HepG2 (cell line): ENCODE measurements around the gene GALNT10. TPM values are rescaled to one million over a fixed set of nuclear protein-coding genes. Genes with fewer than 3 reads are reported as not detected.

Experiments used
- ATAC-seq: fragments of 200-7000 bp; cut with Tn5 transposase; 3 replicates; pipeline ENCODE4 v1.9.1; 2020; ENCODE audit warnings: mild to moderate bottlenecking, moderate library complexity
- BruUV-seq: library from RNA; stranded (reverse); fragments of 400-500 nt; replicated peaks from 2 replicates; lab custom pipeline; 2021; lab: Mats Ljungman, UMichigan
- CTCF ChIA-PET: fragments of 300-600 bp; formaldehyde crosslinking; extraction: SDS; loops from one replicate; lab custom pipeline; 2021; ENCODE audit warnings: low total read pairs, inconsistent platforms, low intra/inter-chr PET ratio; lab: Yijun Ruan, JAX
- POLR2A ChIA-PET: fragments of 350-600 bp; sonication (Branson Sonifier 250); formaldehyde crosslinking; loops from one replicate; lab custom pipeline; 2020; ENCODE audit warnings: antibody characterized with exemption, inconsistent platforms; lab: Yijun Ruan, JAX
- DNase-seq: peaks from one replicate; pipeline ENCODE4 v3.0.0-alpha.2; 2015; ENCODE audit warnings: low spot score
- FAIRE-seq: peaks from 3 replicates; lab custom pipeline; 2011; peaks lifted over from hg19 to GRCh38; lab: Jason Lieb, UNC
- H2AFZ ChIP-seq: one replicate; pipeline ENCODE4 v1.6.1; 2011; ENCODE audit warnings: low read length, inconsistent platforms
- H3K27ac ChIP-seq: fragments of 300-600 bp; 3 replicates; pipeline ENCODE4 v1.8.0; 2011; ENCODE audit warnings: mixed run types, mild to moderate bottlenecking, mixed read lengths, low read length, inconsistent platforms; ENCODE audit not compliant: insufficient read depth; ENCODE audit errors: extremely low read length
- H3K27me3 ChIP-seq, 2 experiments: fragments of 200-600 bp in 1 of 2; 2 replicates in 1 of 2; 3 replicates in 1 of 2; pipeline versions ENCODE4 v1.6.0 to v1.8.0; 2011; ENCODE audit warnings: low read length in 2 of 2, mild to moderate bottlenecking in 2 of 2, moderate library complexity in 2 of 2, inconsistent platforms in 1 of 2; ENCODE audit not compliant: insufficient read depth in 2 of 2, control insufficient read depth in 1 of 2
- H3K36me3 ChIP-seq, 2 experiments: fragments of 200-600 bp in 1 of 2; replicated peaks in 1 of 2; 2 replicates in 1 of 2; 3 replicates in 1 of 2; pipeline versions ENCODE4 v1.5.1 to v1.8.0; 2011; ENCODE audit warnings: low read length in 2 of 2, inconsistent platforms in 1 of 2; ENCODE audit not compliant: insufficient read depth in 2 of 2, control insufficient read depth in 1 of 2
- H3K4me1 ChIP-seq: 2 replicates; pipeline ENCODE4 v1.5.1; 2012; ENCODE audit warnings: low read length, inconsistent platforms; ENCODE audit not compliant: insufficient read depth
- H3K4me2 ChIP-seq: 2 replicates; pipeline ENCODE4 v1.6.0; 2011; ENCODE audit warnings: low read depth, low read length, inconsistent platforms
- H3K4me3 ChIP-seq, 3 experiments: fragments of 200-600 bp in 1 of 3; sonication (generic), shearing (Covaris generic) in 1 of 3; replicated peaks in 1 of 3; 2 replicates each; pipeline ENCODE4 v1.5.1; 2011 to 2016; ENCODE audit warnings: low read length in 3 of 3, inconsistent platforms in 2 of 3, low read depth in 2 of 3, mild to moderate bottlenecking in 2 of 3, control low read depth in 1 of 3, mixed read lengths in 1 of 3; ENCODE audit not compliant: insufficient read depth in 1 of 3
- H3K79me2 ChIP-seq: one replicate; pipeline ENCODE4 v1.6.1; 2011; ENCODE audit warnings: low read length, inconsistent platforms; ENCODE audit not compliant: insufficient read depth
- H3K9ac ChIP-seq: 2 replicates; pipeline ENCODE4 v1.6.0; 2011; ENCODE audit warnings: mild to moderate bottlenecking, low read depth, low read length, inconsistent platforms; ENCODE audit not compliant: insufficient read depth
- H3K9me3 ChIP-seq: 2 replicates; pipeline ENCODE4 v1.5.1; 2012; ENCODE audit warnings: mild to moderate bottlenecking, low read length
- H4K20me1 ChIP-seq: 2 replicates; pipeline ENCODE4 v1.6.0; 2011; ENCODE audit warnings: inconsistent platforms, mild to moderate bottlenecking, low read length, moderate library complexity; ENCODE audit not compliant: insufficient read depth
- LCORL ChIP-seq, 2 experiments: fragments of 450-650 bp in 1 of 2; sonication (generic) in 1 of 2; formaldehyde crosslinking in 1 of 2; IDR thresholded peaks; 2 replicates each; pipeline versions ENCODE4 v1.5.0 to v1.6.1; 2017 to 2020; ENCODE audit warnings: antibody characterized with exemption in 1 of 2, missing genetic modification reagents in 1 of 2
- ZNF598 ChIP-seq: sonication (generic); formaldehyde crosslinking; IDR thresholded peaks from 2 replicates; pipeline ENCODE4 v1.5.1; 2020; ENCODE audit warnings: mild to moderate bottlenecking, missing genetic modification reagents, borderline replicate concordance
- ZNF615 ChIP-seq: sonication (generic); formaldehyde crosslinking; IDR thresholded peaks from 2 replicates; pipeline ENCODE4 v1.5.0; 2020; ENCODE audit warnings: mild to moderate bottlenecking, missing genetic modification reagents, borderline replicate concordance
- WGBS: methylation state at CpG from one replicate; pipeline ENCODE4 v1.1.6; 2017; ENCODE audit warnings: low lambda C conversion rate; 5-methylcytosine and 5-hydroxymethylcytosine counted together
- in situ Hi-C: cut with HindIII; loops from 2 replicates; pipeline ENCODE4 v1.10.0; 2017; ENCODE audit warnings: low pct_unique_long_range_greater_than_20kb; ENCODE audit not compliant: extremely low pct_ligation_motif_present
- intact Hi-C: fragments of 100-400 bp; cut with micrococcal nuclease; formaldehyde crosslinking; loops from one replicate; pipeline ENCODE4 v1.10.0; 2022; ENCODE audit not compliant: unreplicated experiment
- polyA plus RNA-seq, 8 experiments: library from polyadenylated mRNA; depleted of rRNA in 3 of 8; stranded (reverse) in 7 of 8; unstranded in 1 of 8; fragments of >200 nt; fragmentation: Illumina TruSeq in 4 of 8; extraction: Trizol in 4 of 8; gene quantifications; 2 replicates each; pipeline versions ENCODE4 v1.2.1 to v1.2.3, GENCODE V29; 2011 to 2016; ENCODE audit warnings: low read depth in 4 of 8, missing spikeins in 1 of 8, mixed read lengths in 1 of 8; ENCODE audit not compliant: insufficient read depth in 1 of 8
- total RNA-seq, 5 experiments: library from RNA; depleted of rRNA; stranded (reverse); fragments of >200 nt; fragmentation: Illumina TruSeq; extraction: Trizol; gene quantifications; 2 replicates each; pipeline ENCODE4 v1.2.3, GENCODE V29; 2016; ENCODE audit warnings: low read depth in 1 of 5
- TF ChIP-seq, protein P1 (sequence below): sonication (generic); formaldehyde crosslinking; IDR thresholded peaks from 2 replicates; pipeline ENCODE4 v1.5.1; 2020; ENCODE audit warnings: mild to moderate bottlenecking, missing genetic modification reagents, moderate library complexity

Gene GALNT10
- total and polyA plus RNA-seq, 2 of the 13 experiments (the other 11 are each of a cell fraction or from before 2014, with no cell fraction given): 8.1 to 11.2 TPM

DNA sequence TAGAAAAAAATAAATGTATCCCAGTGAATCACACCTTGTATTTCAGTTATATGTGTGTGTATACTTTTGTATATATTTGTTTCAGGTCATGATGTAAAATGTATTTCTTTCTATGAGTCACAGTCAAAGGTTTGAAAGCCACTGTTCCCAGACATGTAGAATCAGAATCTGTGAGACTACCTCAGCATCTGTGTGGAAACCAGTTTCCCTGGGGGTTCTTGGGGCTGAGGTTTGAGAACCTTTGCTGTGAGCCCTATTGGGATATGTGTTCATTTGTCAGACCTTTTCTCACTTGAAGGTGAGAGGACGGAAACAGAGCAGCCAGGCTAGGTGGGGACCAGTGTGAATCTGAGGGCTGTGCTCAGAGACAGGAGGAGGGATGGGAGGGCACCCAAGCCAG, 176.6 kb downstream of the GALNT10 start:
- peaks cover 71% of the 10 kb centered on the region for H3K4me1 ChIP-seq
- H3K4me2 ChIP-seq: peak overlapping the region; percentile 55
- BruUV-seq: no TSS peak
- FAIRE-seq: no peak
- CTCF ChIA-PET: no interaction called here
- TF ChIP-seq, protein P1, sequence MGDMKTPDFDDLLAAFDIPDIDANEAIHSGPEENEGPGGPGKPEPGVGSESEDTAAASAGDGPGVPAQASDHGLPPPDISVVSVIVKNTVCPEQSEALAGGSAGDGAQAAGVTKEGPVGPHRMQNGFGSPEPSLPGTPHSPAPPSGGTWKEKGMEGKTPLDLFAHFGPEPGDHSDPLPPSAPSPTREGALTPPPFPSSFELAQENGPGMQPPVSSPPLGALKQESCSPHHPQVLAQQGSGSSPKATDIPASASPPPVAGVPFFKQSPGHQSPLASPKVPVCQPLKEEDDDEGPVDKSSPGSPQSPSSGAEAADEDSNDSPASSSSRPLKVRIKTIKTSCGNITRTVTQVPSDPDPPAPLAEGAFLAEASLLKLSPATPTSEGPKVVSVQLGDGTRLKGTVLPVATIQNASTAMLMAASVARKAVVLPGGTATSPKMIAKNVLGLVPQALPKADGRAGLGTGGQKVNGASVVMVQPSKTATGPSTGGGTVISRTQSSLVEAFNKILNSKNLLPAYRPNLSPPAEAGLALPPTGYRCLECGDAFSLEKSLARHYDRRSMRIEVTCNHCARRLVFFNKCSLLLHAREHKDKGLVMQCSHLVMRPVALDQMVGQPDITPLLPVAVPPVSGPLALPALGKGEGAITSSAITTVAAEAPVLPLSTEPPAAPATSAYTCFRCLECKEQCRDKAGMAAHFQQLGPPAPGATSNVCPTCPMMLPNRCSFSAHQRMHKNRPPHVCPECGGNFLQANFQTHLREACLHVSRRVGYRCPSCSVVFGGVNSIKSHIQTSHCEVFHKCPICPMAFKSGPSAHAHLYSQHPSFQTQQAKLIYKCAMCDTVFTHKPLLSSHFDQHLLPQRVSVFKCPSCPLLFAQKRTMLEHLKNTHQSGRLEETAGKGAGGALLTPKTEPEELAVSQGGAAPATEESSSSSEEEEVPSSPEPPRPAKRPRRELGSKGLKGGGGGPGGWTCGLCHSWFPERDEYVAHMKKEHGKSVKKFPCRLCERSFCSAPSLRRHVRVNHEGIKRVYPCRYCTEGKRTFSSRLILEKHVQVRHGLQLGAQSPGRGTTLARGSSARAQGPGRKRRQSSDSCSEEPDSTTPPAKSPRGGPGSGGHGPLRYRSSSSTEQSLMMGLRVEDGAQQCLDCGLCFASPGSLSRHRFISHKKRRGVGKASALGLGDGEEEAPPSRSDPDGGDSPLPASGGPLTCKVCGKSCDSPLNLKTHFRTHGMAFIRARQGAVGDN (CRISPR knock-in tag): 0 out of 2 replicates have a peak, but pooled peaks have one; percentile 21
- TF ChIP-seq LCORL (IDR thresholded peaks at IDR 0.05) (no peak), LCORL (CRISPR knock-in tag; IDR thresholded peaks at IDR 0.05) (no peak), ZNF615 (no peak), ZNF598 (CRISPR knock-in tag) (no peak)
- no peaks in the 10 kb centered on the region for H3K36me3 ChIP-seq
- DNase-seq: no peak
- intact Hi-C loops: loop anchor here (2.0 to 5.0 kb wide), 3 partner anchors 14 to 80 kb away; no protein-coding TSS in a partner anchor
- in situ Hi-C loops: no loop called here
- no peaks in the 10 kb centered on the region for H4K20me1 ChIP-seq
- H3K9ac ChIP-seq: peak overlapping the region; percentile 40
- no peak overlapping the region for H3K4me3 ChIP-seq
- 100% methylated on average over 1 of the region's 1 CpG for WGBS
- ATAC-seq: no peak
- no peak overlapping the region for H2AFZ ChIP-seq
- H3K27ac ChIP-seq: peak overlapping the region; percentile 82
- H3K9me3 ChIP-seq: no peaks in the 10 kb centered on the region
- POLR2A ChIA-PET: interaction anchor here (1.2 kb wide), 1 partner anchor 20 kb away, joined by 3 read pairs; no protein-coding TSS in a partner anchor
- H3K79me2 ChIP-seq: no peaks in the 10 kb centered on the region
- H3K27me3 ChIP-seq: no peaks in the 10 kb centered on the region
